Measurements from ENCODE around the gene STAP1.

GRCh38 chr4:67632492-67632891 is 74.0 kb downstream of the STAP1 start:
- TF ChIP-seq CTCF (optimal IDR thresholded peaks at IDR 0.05 in 1 of 3, IDR thresholded peaks at IDR 0.05 in 1 of 3, conservative IDR thresholded peaks at IDR 0.05 in 1 of 3; ENCODE audit: extremely low read depth in 1 of 3, insufficient read depth in 2 of 3, low read length in 3 of 3) (no peak), EZH2 (IDR thresholded peaks at IDR 0.05; ENCODE audit: low read length) (no peak)
